ENCODE results near the gene SGTA. TPM values are rescaled to one million over a fixed set of nuclear protein-coding genes. Genes with fewer than 3 reads are reported as not detected.

Gene SGTA
- total and polyA plus RNA-seq, 9 of the 15 experiments (the other 6 are each of a cell fraction or from before 2014, with no cell fraction given), result 1.4 to 110 (median 49.9) TPM

DNA sequence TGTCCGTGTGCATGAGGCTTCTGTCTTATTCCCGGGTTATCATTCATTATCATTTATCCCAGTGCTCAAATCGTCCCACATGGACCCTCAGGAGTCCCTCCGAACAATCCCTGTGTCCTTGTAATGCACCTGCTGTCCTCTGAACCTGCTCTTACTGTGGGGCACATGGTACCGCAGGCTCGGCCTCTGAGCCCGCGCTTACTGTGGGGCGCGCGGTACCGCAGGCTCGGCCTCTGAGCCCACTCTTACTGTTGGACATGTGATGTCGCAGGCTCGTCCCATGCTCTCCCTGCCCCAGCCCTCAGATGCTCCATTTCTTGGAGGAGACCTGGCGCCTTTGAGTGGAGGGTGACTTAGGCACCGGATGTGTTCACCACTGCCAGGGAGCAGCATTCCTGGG lies 19.8 kb upstream of the SGTA start (continued):
- TF ChIP-seq CHD7 (IDR thresholded peaks at IDR 0.05; ENCODE audit: low read depth, low read length) (no peak), ZNF140 (CRISPR knock-in tag; IDR thresholded peaks at IDR 0.05) (no peak)

All from K562 (cell line).